Activated naive CD4-positive, alpha-beta T cell treated with anti-CD3 and anti-CD28 coated beads, Interleukin-2, amount 50 U/mL, for 24 hours (primary cell): ENCODE measurements around the gene FAM131B.

Experiments used
- H3K27ac Mint-ChIP-seq: one replicate; pipeline ENCODE4 v1.8.0; 2021; ENCODE audit warnings: mild to moderate bottlenecking, mixed read lengths
- H3K27me3 Mint-ChIP-seq: one replicate; pipeline ENCODE4 v1.8.0; 2021; ENCODE audit warnings: mixed read lengths
- H3K36me3 Mint-ChIP-seq: one replicate; pipeline ENCODE4 v1.8.0; 2021; ENCODE audit warnings: mixed read lengths
- H3K4me1 Mint-ChIP-seq: one replicate; pipeline ENCODE4 v1.8.0; 2021; ENCODE audit warnings: mixed read lengths
- H3K4me3 Mint-ChIP-seq: one replicate; pipeline ENCODE4 v1.8.0; 2021; ENCODE audit warnings: mild to moderate bottlenecking, mixed read lengths
- H3K9me3 Mint-ChIP-seq: one replicate; pipeline ENCODE4 v1.8.0; 2021; ENCODE audit warnings: mixed read lengths

FAM131B gene

DNA sequence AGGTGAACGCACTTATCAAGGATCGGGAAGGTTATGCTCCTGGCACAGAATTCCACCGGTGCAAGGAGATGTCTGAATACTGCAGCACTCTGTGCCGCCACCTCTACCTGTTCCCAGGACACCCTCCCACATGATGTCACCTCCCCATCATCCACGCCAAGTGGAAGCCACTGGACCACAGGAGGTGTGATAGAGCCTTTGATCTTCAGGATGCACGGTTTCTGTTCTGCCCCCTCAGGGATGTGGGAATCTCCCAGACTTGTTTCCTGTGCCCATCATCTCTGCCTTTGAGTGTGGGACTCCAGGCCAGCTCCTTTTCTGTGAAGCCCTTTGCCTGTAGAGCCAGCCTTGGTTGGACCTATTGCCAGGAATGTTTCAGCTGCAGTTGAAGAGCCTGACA lies 57.6 kb downstream of the FAM131B start:
- Mint-ChIP-seq H3K27ac (no peak overlapping the region), H3K9me3 (no peaks in the 10 kb centered on the region), H3K36me3 (peaks cover 31% of the 10 kb centered on the region), H3K4me1 (peaks cover 30% of the 10 kb centered on the region), H3K4me3 (no peak overlapping the region), H3K27me3 (no peaks in the 10 kb centered on the region)

GRCh38 chr7:143303733-143304132 lies 58.8 kb downstream of the FAM131B start:
- Mint-ChIP-seq H3K4me3 (no peak overlapping the region), H3K27me3 (no peaks in the 10 kb centered on the region), H3K27ac (peak overlapping the region; percentile 30), H3K36me3 (peaks cover 33% of the 10 kb centered on the region), H3K4me1 (peaks cover 39% of the 10 kb centered on the region), H3K9me3 (no peaks in the 10 kb centered on the region)
